Right ventricle myocardium inferior (tissue), 1 donor: ENCODE data around the gene FOSL2. TPM values are rescaled to one million over a fixed set of nuclear protein-coding genes. Genes with fewer than 3 reads are reported as not detected.

Experiments
- ATAC-seq: fragments of 200-7000 bp; cut with Tn5 transposase; one replicate; pipeline ENCODE4 v1.9.1; 2020; ENCODE audit warnings: mild to moderate bottlenecking, moderate library complexity
- DNase-seq: peaks from one replicate; pipeline ENCODE4 v3.0.0; 2021; ENCODE audit errors: missing footprints
- intact Hi-C: fragments of 100-400 bp; cut with DNase I; formaldehyde crosslinking; loops from one replicate; pipeline ENCODE4 v1.11.0; 2022
- long read RNA-seq: library from polyadenylated mRNA; unstranded; transcript quantifications from one replicate; pipeline ENCODE4 v2.0.0, GENCODE V29; 2021
- total RNA-seq: library from RNA; stranded (reverse); fragmentation: NEBNext Ultra II Directional; extraction: Animal tissue kit (Norgen Biotek cat#: 25700); gene quantifications from one replicate; pipeline ENCODE4 v1.2.1, GENCODE V29; 2021
- donor health status: DM: no; HTN: yes; CAD: no; lungs with severe emphysema.

Gene FOSL2
- 48.5 TPM for total RNA-seq
- long read RNA-seq, full-length matches to known transcripts, result 12 of 21 reads
- long read RNA-seq, partial matches to known transcripts, result 0 of 21 reads
- long read RNA-seq, other reads (novel, unspliced or antisense), result 9 of 21 reads

DNA sequence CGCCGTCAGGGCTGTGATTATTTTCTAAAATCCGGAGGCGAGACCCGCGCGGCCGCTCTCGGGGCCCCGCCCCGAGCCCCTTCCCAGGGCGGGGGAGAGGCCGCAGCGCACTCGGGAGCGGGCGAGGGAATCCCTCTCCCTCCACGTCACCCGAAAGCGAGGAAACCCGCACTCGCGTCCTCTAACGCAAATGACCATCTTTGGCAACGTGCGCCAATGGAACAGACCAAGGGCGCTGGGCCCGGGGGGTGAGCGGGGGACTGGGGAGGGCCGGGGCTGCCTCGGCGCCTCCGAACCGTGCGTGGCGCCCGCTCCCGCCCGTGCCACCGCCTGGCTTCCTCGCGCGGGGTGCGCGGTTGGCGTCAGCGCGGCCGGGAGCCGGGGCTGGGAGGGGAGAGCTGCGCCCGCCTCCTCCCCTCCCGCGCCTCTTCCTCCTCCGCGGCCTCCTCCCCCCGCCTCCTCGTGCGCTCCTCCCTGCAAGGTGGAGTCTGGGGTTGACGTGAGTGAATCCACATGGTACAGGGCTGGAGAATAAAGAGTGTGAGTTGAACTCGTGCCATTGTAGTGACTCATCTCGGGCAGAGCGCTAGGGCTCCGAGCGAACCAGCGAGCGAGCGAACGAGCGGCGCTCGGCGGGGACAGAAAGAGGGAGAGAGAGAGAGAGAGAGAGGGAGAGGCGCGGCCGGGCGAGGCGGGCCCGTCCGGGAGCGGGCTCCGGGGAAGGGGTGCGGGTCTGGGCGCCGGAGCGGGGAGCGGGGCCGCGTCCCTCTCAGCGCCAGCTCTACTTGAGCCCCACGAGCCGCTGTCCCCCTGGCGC lies at the start of gene FOSL2:
TSS of gene FOSL2 (plus strand) at position 562 of the 817 bp plus-strand sequence. CDS start 863 bp downstream, outside the sequence.
- DNase-seq (peak; percentile 97), ATAC-seq (peak; percentile 76)
- intact Hi-C loops, result loop anchor here (1.0 to 10.0 kb wide), 5 partner anchors 120 to 675 kb away; partner anchors contain the start of genes BABAM2 and RBKS

- no peak for ATAC-seq
- intact Hi-C loops, result no loop called here
- DNase-seq, result no peak
These were observed 49.3 kb upstream of the FOSL2 start for GRCh38 chr2:28343184-28343942.

DNA sequence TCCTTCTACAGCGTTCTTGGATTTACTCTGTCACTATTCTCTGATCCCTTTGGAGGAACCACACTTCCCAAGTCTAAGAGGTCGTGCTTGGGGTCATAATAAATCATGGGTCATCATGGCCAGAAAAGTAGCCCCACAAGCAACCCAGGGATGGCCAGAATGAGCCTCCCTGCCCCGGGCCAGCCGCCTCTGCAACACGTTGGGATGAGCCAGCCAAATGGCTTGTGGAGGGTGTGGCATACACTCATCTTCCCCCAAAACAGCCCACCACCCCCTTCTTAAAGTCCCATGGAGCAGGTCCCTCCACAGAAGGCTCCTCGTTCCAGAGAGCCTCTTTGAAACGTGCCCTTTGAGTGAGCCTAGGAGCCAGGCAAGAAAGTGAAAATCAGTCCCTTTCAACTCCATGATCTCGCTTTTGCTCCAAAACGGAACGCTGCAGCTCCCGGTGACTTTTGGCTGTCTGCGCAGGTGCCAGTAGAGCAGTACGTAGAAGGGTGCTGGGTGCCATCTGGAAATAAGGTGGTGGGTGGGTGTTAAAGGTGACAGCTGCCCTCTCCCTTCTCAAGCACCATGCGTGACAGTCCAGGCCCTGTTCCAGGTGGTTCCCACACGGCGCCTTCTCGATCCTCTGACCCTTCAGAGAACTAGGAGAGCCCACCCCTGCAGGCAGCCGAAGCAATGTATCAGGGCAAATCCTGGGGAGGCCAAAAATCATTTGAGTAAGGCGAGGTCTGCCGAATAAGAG lies 48.5 kb upstream of the FOSL2 start:
- no peak for DNase-seq

GRCh38 chr2:28344756-28345373 lies 47.8 kb upstream of the FOSL2 start:
- DNase-seq (peak; percentile 40), ATAC-seq (no peak)
- intact Hi-C loops, result no loop called here

More for the DNA sequence above, 48.5 kb upstream of the FOSL2 start:
- intact Hi-C loops, result no loop called here
- no peak for ATAC-seq

DNA sequence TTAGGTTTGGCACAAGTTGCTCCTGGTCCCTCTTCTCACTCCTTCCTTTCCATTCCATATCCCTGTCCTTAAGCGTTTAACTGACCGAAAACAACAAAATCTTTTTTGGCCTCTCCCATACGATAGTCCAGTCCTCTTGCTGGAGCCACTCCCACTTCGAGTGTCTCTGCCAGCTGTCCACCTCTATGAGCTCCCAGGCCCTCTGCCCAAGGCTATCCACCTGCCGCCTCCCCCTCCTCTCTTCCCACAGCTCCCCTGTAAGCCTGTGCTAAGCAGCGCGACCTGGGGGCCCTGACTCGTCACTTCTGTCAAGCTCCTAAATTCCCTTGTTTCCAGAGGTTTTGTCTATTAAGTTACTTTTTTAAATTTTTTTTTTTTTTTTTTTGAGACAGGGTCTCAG lies 47.0 kb upstream of the FOSL2 start:
- no peak for ATAC-seq
- intact Hi-C loops, result no loop called here
- no peak for DNase-seq

DNA sequence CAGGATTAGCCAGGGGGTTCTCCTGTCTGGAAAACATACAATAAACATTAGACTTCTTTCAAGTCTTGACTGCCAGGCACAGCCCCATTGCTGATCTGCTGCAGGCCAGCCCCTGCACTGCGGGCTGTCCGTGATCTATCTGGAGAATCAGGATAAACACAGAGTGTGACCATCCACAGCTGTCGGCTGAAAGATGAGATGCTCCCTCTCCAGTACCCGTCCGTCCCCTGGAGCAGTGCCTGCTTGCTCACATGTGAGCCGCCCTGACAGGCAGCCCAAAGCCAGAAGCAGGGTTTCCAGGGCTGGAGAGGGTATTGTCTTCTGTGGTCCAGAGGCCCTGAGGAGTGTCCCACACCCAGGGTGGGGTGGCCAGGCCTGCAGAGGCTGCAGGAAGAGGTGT lies 46.1 kb upstream of the FOSL2 start:
- ATAC-seq (no peak), DNase-seq (no peak)
- intact Hi-C loops, result no loop called here

DNA sequence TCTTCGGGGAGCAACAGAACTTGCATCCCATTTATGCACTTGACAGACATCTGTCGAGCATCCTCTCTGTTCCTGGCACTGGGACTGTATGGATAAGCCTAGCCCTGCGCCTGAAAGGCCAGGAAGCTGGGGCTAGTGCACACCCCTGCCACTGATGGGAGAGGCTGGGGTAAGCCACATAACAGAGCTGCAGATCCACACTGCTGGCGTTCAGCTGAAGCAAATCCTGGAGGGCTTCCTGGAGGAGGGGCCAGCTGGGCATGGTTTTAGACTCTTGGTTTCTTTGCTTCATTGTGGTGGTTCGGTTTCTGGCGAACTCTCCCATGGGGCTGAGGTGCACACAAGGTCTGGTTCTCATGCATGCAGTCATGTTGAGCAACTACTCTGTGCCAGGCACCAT lies 45.5 kb upstream of the FOSL2 start:
- ATAC-seq (no peak), DNase-seq (no peak)
- intact Hi-C loops, result no loop called here

GRCh38 chr2:28347596-28347995 lies 45.1 kb upstream of the FOSL2 start:
- DNase-seq (no peak), ATAC-seq (no peak)
- intact Hi-C loops, result no loop called here

GRCh38 chr2:28348149-28348567 lies 44.5 kb upstream of the FOSL2 start:
- ATAC-seq (no peak), DNase-seq (no peak)
- intact Hi-C loops, result no loop called here

GRCh38 chr2:28348921-28349320 lies 43.7 kb upstream of the FOSL2 start:
- ATAC-seq (no peak), DNase-seq (no peak)
- intact Hi-C loops, result no loop called here

DNA sequence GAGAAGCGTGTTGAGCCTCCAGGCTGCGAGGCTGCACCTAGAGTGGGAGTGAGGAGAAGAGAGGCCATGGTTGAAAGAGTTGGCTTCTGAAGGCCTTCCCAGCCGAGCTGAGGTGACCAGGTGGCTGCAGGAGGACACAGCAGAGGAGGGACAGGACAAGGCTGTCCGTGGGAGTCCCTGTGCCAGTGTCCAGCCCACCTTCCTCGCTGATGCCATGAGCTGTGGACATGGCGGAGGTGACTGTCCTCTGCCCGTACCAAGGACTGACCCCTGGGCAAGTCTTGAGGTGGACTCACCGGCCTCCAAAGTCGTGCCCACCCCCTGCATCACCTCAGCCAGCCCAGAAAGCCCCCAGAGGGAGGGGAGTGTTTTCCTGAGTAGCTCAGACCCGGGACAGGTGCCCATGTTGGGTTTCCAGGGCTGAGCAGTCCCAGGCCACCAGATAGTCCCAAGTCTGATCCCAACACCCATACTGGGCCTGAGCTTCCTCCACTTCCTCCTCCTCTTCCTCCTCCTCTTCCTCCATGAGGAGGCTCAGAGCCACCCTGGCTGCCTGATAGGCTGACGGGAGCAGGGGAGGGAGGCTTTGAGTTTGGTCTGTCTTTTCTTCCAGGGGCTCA lies 43.0 kb upstream of the FOSL2 start:
- intact Hi-C loops, result no loop called here
- no peak for DNase-seq
- ATAC-seq, result no peak

GRCh38 chr2:28350196-28350595 lies 42.5 kb upstream of the FOSL2 start:
- no peak for DNase-seq
- intact Hi-C loops, result no loop called here

DNA sequence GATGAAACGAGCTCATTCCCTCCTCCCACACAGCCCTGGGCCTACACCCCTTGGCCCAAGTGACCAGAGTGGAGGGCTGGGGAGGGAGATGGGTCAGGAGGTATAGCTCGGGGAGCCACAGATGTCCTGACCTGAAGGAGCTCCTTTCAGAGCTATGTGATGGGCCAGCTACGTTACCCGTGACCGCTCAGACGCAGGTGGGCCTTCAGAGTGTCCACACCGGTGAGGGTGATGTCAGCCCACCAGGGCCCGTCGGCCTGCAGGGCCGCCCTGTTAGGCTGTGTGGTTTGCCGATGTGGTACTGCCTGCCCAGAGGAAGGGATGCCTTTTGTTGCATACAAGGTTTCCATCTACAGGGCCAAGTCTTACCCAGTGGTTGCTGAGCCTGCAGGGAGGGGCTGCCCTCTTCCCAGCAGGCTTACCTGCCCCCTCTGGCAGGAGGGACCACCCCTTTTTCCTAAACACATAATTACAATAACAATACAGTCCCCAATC lies 41.8 kb upstream of the FOSL2 start:
- no peak for ATAC-seq
- intact Hi-C loops, result no loop called here
- DNase-seq, result no peak

More at GRCh38 chr2:28350196-28350595, 42.5 kb upstream of the FOSL2 start:
- no peak for ATAC-seq

- intact Hi-C loops, result no loop called here
- no peak for DNase-seq
- ATAC-seq, result no peak
These were observed 41.0 kb upstream of the FOSL2 start for GRCh38 chr2:28351621-28352020.

GRCh38 chr2:28352104-28352503 lies 40.6 kb upstream of the FOSL2 start:
- intact Hi-C loops, result no loop called here
- ATAC-seq, result no peak
- DNase-seq, result no peak

DNA sequence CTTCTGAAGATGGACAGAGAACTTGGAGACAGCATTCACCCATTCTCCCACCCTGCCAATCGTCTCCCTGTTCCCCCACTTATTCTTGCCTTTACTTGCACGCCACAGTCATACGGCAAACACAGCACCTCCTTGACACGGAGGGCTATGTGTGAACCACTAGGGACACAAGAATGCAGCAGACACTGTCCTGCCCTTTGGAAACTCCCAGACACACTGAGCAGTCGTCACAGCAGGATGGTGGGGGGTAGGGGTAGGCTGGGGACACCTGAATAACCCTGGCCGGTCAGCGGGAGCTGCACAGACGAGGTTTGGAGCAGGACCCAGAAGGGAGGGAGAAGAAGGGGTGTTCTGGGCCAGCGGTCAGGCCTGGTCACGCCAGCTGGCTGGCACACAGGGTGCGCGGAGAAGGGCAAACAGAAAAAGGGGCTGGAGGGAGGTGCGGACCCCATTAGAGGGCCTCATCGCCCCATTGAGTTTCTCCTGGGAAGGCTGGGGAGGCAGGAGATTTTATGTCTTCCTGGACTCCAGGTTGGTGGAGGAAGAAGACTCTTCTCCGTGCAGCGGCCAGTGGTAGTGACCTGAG lies 40.0 kb upstream of the FOSL2 start:
- DNase-seq (no peak), ATAC-seq (no peak)
- intact Hi-C loops, result no loop called here

DNA sequence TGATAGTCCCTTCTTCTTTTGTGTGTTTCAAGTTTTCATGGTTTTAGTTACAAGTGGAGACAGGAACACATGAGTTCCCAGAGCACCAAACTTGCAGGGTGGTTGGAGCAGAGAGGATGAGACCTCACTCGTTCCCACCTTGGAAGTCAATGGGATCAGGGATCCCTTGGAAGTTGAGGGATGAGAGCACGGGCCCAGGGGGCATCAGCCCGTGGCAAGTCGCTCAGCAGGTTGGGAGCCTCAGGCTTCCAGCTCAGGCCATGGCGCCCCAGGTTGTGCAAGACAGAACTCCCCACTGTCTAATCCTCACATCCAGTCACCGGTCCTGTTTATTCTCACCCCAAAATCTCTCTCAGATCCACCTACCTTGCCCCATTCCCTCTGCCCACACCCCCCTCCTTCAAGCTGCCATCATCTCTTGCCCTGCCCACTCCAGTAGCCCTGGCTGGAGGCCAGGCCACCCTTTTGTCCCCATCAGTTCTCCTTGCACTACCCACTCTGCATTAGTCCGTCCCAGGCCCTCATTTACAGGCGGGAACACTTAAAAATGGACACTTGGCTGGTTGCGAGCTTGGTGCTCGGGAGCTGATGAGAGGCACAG lies 37.6 kb upstream of the FOSL2 start:
- no peak for ATAC-seq
- peak; percentile 65 for DNase-seq
- intact Hi-C loops, result no loop called here
